Skin epidermis (tissue), 12 donors: Measurements from ENCODE around the gene FBXL7.

ENCODE experiments used
- H3K27ac ChIP-seq, 21 experiments: fragments of 200-600 bp; sonication (generic) in 11 of 21; one replicate each; pipeline ENCODE4 v1.5.0; 2020; ENCODE audit warnings: mild to moderate bottlenecking in 3 of 21, inconsistent platforms in 2 of 21, moderate library complexity in 2 of 21
- H3K4me3 ChIP-seq, 7 experiments: fragments of 200-600 bp; sonication (generic) in 2 of 7; one replicate each; pipeline ENCODE4 v1.5.0; 2020; ENCODE audit warnings: inconsistent platforms in 2 of 7, mild to moderate bottlenecking in 2 of 7, moderate library complexity in 1 of 7

Gene FBXL7

DNA sequence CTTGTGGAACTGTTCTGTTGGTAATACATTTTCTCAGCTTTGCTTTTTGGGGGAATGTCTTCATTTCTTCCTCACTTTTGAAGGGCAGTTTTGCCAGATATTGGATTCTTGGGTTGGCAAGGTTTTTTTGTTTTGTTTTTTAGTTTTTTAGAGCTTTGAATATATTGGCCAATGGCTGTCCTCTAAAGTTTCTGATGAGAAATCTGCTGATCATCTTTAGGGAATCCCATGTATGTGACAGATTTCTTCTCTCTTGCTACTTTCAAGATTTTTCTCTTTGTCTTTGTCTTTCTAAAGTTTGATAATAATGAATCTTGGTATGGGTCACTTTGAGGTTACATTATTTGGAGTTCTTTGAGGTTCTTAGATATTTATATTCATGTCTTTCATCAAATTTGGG is 227.4 kb downstream of the FBXL7 start:
- Histone ChIP-seq H3K27ac (no peak overlapping the region), H3K4me3 (no peak overlapping the region)

- no peak overlapping the region for H3K4me3 ChIP-seq
- no peak overlapping the region for H3K27ac ChIP-seq
These were observed 228.8 kb downstream of the FBXL7 start for GRCh38 chr5:15728811-15729210.

- no peak overlapping the region for H3K4me3 ChIP-seq
- H3K27ac ChIP-seq: no peak overlapping the region
These were observed 231.7 kb downstream of the FBXL7 start for GRCh38 chr5:15731699-15732098.

- Histone ChIP-seq H3K4me3 (no peak overlapping the region), H3K27ac (no peak overlapping the region)
These were observed 234.1 kb downstream of the FBXL7 start for GRCh38 chr5:15734058-15734457.

DNA sequence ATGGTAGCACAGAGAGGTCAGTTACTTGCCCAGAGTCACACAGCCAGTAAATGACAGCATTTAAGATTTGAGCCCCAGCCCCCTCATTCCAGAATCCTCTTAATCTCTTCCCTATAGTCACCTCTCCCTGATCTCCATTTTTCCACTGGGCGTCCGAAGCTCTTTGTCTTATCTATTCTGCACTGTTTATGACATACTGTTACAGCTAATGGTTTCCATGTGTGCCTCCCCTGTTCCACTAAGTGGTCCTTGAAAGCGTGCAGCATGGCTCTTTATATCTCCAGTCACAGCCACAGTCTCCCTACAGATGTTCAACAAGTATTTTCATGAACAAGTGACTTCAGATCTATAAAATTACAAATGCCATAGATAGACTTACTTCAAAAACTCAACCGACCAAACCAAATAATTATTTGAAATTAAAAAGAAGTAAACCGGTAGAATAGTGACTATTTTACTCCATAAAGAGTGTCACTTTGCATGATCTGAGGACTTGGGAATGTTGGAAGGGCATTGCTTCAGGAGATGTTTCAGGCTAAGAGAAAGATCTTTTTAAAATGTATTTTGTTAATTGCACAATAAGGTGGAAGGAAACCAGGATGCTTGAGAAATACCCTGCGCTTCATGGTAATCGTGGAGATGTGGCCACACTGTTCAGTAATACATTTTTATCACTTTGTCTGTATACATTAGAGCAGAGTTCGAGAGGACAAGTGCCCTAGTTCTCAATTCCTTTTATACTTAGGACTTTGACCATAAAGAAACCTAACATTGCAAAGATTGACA is 237.2 kb downstream of the FBXL7 start:
- no peak overlapping the region for H3K4me3 ChIP-seq
- H3K27ac ChIP-seq: no peak overlapping the region

- no peak overlapping the region for H3K27ac ChIP-seq
- H3K4me3 ChIP-seq: no peak overlapping the region
These were observed 238.1 kb downstream of the FBXL7 start for GRCh38 chr5:15737871-15738664.

DNA sequence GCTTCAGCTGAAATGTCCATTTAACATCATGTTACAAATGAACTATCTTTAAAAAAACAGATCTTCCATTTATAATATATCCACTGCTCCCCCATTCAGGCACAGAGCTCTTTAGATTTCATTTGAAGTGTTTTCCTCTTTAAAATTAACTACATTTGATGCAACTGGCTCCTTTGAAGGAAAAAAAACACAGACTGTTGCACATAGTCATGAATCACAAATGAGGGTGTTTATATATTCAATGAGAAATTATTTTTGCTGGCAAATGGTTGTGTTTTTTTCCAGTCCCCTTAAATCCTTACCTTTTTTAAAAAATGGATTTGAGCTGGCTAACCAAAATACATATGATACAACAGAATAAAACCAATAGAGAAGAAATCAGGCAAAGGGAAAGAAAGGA is 240.4 kb downstream of the FBXL7 start:
- no peak overlapping the region for H3K27ac ChIP-seq

GRCh38 chr5:15741591-15741990 is 241.6 kb downstream of the FBXL7 start:
- no peak overlapping the region for H3K4me3 ChIP-seq
- H3K27ac ChIP-seq: no peak overlapping the region

More for the DNA sequence above, 240.4 kb downstream of the FBXL7 start:
- no peak overlapping the region for H3K4me3 ChIP-seq

GRCh38 chr5:15746833-15747232 is 246.9 kb downstream of the FBXL7 start:
- Histone ChIP-seq H3K4me3 (no peak overlapping the region), H3K27ac (no peak overlapping the region)

DNA sequence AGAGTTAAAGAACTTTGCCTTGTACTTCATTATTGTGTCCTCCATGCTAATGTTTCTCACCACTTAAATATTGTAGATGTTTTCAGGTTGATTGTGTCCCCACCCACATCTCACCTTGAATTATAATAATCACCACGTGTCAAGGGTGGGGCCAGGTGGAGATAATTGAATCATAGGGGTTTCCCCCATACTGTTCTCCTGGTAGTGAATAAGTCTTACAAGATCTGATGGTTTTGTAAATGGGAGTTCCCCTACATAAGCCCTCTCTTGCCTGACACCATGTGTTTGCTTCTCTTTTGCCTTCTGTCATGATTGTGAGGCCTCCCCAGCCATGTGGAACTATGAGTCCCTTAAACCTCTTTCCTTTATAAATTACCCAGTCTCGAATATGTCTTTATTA is 248.3 kb downstream of the FBXL7 start:
- H3K4me3 ChIP-seq: no peak overlapping the region
- no peak overlapping the region for H3K27ac ChIP-seq

- no peak overlapping the region for H3K27ac ChIP-seq
- no peak overlapping the region for H3K4me3 ChIP-seq
These were observed 252.8 kb downstream of the FBXL7 start for GRCh38 chr5:15752663-15753285.

GRCh38 chr5:15753752-15754151 is 253.8 kb downstream of the FBXL7 start:
- Histone ChIP-seq H3K27ac (no peak overlapping the region), H3K4me3 (no peak overlapping the region)

- H3K27ac ChIP-seq: no peak overlapping the region
- no peak overlapping the region for H3K4me3 ChIP-seq
These were observed 257.1 kb downstream of the FBXL7 start for GRCh38 chr5:15757103-15757502.

DNA sequence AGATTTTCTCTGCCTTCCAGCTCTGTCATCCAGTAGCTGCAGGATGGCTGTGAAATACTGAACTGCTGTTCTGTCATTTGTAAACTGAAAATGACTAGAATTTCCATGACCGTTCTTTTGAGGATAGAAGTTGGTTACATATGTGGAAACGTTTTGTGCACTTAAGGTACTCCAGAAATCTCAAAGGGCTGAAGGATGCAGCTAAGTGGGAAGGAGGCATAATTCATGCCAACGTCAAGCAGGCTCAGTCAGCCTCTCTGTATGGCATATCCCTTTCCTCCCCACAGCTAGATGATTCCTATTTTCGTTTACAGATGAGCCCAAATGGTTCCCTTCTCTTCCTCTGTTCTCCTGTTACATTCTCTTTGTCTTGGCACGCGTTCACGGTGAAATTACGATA is 257.6 kb downstream of the FBXL7 start:
- Histone ChIP-seq H3K27ac (no peak overlapping the region), H3K4me3 (no peak overlapping the region)

DNA sequence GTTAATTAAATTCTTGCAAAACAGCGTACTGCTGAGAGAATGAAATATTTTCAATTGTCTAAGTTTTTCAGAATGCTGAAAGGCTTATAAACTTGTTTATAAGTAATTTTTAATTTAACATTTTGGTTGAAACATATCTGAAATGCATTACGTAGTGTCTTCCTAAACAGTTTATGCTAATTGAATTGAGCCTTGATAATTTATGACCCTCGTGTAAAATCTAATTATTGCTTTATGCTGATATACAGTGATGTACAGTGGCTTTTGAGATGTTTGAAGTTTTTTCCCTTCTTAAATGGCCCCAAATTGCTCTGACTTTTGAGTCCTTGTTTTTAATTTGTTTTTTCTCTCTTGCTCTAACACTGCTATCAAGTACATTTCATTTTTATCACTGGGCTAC is 262.7 kb downstream of the FBXL7 start:
- Histone ChIP-seq H3K4me3 (no peak overlapping the region), H3K27ac (no peak overlapping the region)

DNA sequence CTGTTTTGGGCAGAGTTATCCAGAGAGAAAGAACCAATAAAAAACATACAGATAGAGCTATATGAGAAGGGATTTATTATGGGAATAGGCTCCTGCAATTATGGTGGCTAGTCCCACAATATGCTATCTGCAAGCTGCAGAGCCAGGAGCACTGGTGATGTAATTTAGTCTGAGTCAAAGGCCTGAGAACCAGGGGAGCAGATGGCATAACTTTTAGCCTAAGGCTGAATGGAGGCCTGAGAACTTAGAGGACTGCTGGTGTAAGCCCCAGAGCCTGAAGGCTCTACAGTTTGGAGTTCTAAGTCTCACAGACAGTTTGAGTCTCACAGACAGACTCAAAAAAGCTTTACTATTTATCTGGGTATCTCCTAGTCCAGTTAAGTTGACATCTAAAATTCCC is 263.8 kb downstream of the FBXL7 start:
- Histone ChIP-seq H3K4me3 (no peak overlapping the region), H3K27ac (no peak overlapping the region)

DNA sequence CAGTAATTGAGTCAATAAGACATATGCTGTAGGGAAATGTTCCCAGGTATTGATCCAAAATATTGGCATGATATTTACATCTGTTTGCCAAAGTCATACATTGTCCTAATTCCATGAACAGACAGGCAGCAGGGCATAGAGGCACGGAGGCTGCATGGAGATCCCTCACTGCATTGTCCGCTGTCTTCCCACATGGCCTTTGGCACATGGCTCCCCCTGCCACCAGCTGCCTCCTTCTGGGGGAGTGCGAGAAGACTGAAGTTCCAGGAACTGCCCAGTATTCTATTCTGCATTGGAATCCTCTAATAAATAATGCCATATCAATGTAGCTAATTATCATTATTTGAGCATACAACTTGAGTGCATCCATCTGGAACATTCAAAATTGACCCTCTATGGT is 269.0 kb downstream of the FBXL7 start:
- Histone ChIP-seq H3K27ac (no peak overlapping the region), H3K4me3 (no peak overlapping the region)

GRCh38 chr5:15772131-15772530 is 272.2 kb downstream of the FBXL7 start:
- H3K4me3 ChIP-seq: no peak overlapping the region

GRCh38 chr5:15774632-15775031 is 274.7 kb downstream of the FBXL7 start:
- H3K4me3 ChIP-seq: no peak overlapping the region
- H3K27ac ChIP-seq: no peak overlapping the region

More at GRCh38 chr5:15772131-15772530, 272.2 kb downstream of the FBXL7 start:
- no peak overlapping the region for H3K27ac ChIP-seq

DNA sequence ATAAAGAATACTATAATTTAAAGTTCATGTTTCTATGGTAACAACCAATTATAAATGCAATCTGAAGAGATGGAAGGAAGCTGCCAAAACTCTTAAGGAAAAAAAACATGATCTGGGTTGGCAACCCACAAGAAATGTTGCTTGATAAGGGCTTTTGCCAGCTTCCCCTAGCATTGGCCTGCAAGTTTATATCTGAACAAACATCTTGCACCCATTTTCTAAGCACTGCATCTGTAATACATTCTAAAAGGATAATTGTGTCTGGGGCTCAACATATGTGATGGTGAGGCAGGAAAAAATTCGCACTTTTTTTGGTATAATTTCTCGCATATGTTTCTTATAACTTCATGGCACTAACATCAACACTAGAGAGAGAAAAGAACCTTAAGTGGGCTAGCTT is 276.4 kb downstream of the FBXL7 start:
- H3K27ac ChIP-seq: no peak overlapping the region
- H3K4me3 ChIP-seq: no peak overlapping the region

GRCh38 chr5:15783734-15784133 is 283.8 kb downstream of the FBXL7 start:
- no peak overlapping the region for H3K4me3 ChIP-seq
- H3K27ac ChIP-seq: no peak overlapping the region
